ENCODE results near the gene ERO1B.

ERO1B gene

GRCh38 chr1:236253918-236254637, 27.7 kb downstream of the ERO1B start:
- DNase-seq (ENCODE audit: low read depth, low spot score): no peak

GRCh38 chr1:236253119-236253518, 28.6 kb downstream of the ERO1B start:
- no peak for DNase-seq (ENCODE audit: low read depth, low spot score)

GRCh38 chr1:236251587-236251986, 30.2 kb downstream of the ERO1B start:
- no peak for DNase-seq (ENCODE audit: low read depth, low spot score)

GRCh38 chr1:236247286-236247685, 34.5 kb downstream of the ERO1B start:
- DNase-seq (ENCODE audit: low read depth, low spot score): no peak

- DNase-seq (ENCODE audit: low read depth, low spot score): no peak
These were observed 39.2 kb downstream of the ERO1B start for GRCh38 chr1:236242568-236242967.

- no peak for DNase-seq (ENCODE audit: low read depth, low spot score)
These were observed 41.1 kb downstream of the ERO1B start for GRCh38 chr1:236240675-236241074.

GRCh38 chr1:236239092-236239585, 42.6 kb downstream of the ERO1B start:
- DNase-seq (ENCODE audit: low read depth, low spot score): no peak

- no peak for DNase-seq (ENCODE audit: low read depth, low spot score)
These were observed 46.6 kb downstream of the ERO1B start for GRCh38 chr1:236235116-236235515.

GRCh38 chr1:236228411-236228810, 53.3 kb downstream of the ERO1B start:
- DNase-seq (ENCODE audit: low read depth, low spot score): no peak

- DNase-seq (ENCODE audit: low read depth, low spot score): no peak
These were observed 59.1 kb downstream of the ERO1B start for GRCh38 chr1:236222632-236223031.

GRCh38 chr1:236220473-236220872, 61.3 kb downstream of the ERO1B start:
- DNase-seq (ENCODE audit: low read depth, low spot score): no peak

- no peak for DNase-seq (ENCODE audit: low read depth, low spot score)
These were observed 67.0 kb downstream of the ERO1B start for GRCh38 chr1:236214761-236215160.

- no peak for DNase-seq (ENCODE audit: low read depth, low spot score)
These were observed 68.2 kb downstream of the ERO1B start for GRCh38 chr1:236213534-236213933.

- DNase-seq (ENCODE audit: low read depth, low spot score): no peak
These were observed 69.9 kb downstream of the ERO1B start for GRCh38 chr1:236211815-236212214.

- DNase-seq (ENCODE audit: low read depth, low spot score): no peak
These were observed 72.0 kb downstream of the ERO1B start for GRCh38 chr1:236209713-236210112.

- no peak for DNase-seq (ENCODE audit: low read depth, low spot score)
These were observed 72.6 kb downstream of the ERO1B start for GRCh38 chr1:236209185-236209584.

GRCh38 chr1:236207569-236207968, 74.2 kb downstream of the ERO1B start:
- DNase-seq (ENCODE audit: low read depth, low spot score): no peak

- DNase-seq (ENCODE audit: low read depth, low spot score): no peak
These were observed 74.6 kb downstream of the ERO1B start for GRCh38 chr1:236207121-236207520.

GRCh38 chr1:236206548-236206947, 75.2 kb downstream of the ERO1B start:
- no peak for DNase-seq (ENCODE audit: low read depth, low spot score)

- DNase-seq (ENCODE audit: low read depth, low spot score): no peak
These were observed 77.1 kb downstream of the ERO1B start for GRCh38 chr1:236204656-236205055.

GRCh38 chr1:236204039-236204438, 77.7 kb downstream of the ERO1B start:
- DNase-seq (ENCODE audit: low read depth, low spot score): no peak

GRCh38 chr1:236201786-236202185, 80.0 kb downstream of the ERO1B start:
- no peak for DNase-seq (ENCODE audit: low read depth, low spot score)

- no peak for DNase-seq (ENCODE audit: low read depth, low spot score)
These were observed 80.8 kb downstream of the ERO1B start for GRCh38 chr1:236200925-236201324.

- no peak for DNase-seq (ENCODE audit: low read depth, low spot score)
These were observed 88.6 kb downstream of the ERO1B start for GRCh38 chr1:236193184-236193583.

Data from brain pericyte (primary cell).